Caco-2 (cell line): ENCODE results near the gene UGDH. TPM values are rescaled to one million over a fixed set of nuclear protein-coding genes. Genes with fewer than 3 reads are reported as not detected.

ENCODE experiments used
- Bru-seq: library from RNA; stranded (reverse); fragments of 400-500 nt; gene quantifications from one replicate; lab custom pipeline; 2021; lab: Mats Ljungman, UMichigan
- BruChase-seq, 2 experiments: library from RNA; stranded (reverse); fragments of 400-500 nt; gene quantifications; one replicate each; lab custom pipeline; 2021; lab: Mats Ljungman, UMichigan
- BruUV-seq: library from RNA; stranded (reverse); fragments of 400-500 nt; replicated peaks from 2 replicates; lab custom pipeline; 2021; lab: Mats Ljungman, UMichigan
- CTCF ChIA-PET: fragments of 300-600 bp; sonication (Branson Sonifier 250); formaldehyde crosslinking; loops from one replicate; lab custom pipeline; 2022; ENCODE audit warnings: antibody characterized with exemption; lab: Charles Lee
- POLR2A ChIA-PET: fragments of 300-600 bp; sonication (Branson Sonifier 250); formaldehyde crosslinking; loops from one replicate; lab custom pipeline; 2022; ENCODE audit warnings: antibody characterized with exemption; lab: Charles Lee
- DNase-seq, 2 experiments: peaks; one replicate each; pipeline versions ENCODE4 v3.0.0 to v3.0.0-alpha.2; 2020 to 2022
- H3K27me3 ChIP-seq: replicated peaks from 2 replicates; pipeline ENCODE4 v1.6.0; 2011; ENCODE audit warnings: low read length; ENCODE audit not compliant: control insufficient read depth, insufficient read depth
- H3K36me3 ChIP-seq: 2 replicates; pipeline ENCODE4 v1.5.1; 2011; ENCODE audit warnings: low read length; ENCODE audit not compliant: control insufficient read depth, insufficient read depth
- H3K4me1 ChIP-seq: fragments of 250-450 bp; sonication (Bioruptor Pico); 2 replicates; pipeline ENCODE4 v1.5.1; 2020; ENCODE audit warnings: mild to moderate bottlenecking
- H3K4me3 ChIP-seq: 2 replicates; pipeline ENCODE4 v1.5.1; 2011; ENCODE audit warnings: low read depth, mild to moderate bottlenecking, control low read depth, low read length
- H3K9me3 ChIP-seq: fragments of 250-450 bp; sonication (Bioruptor Pico); 2 replicates; pipeline ENCODE4 v1.5.1; 2020; ENCODE audit warnings: mild to moderate bottlenecking, moderate library complexity
- H3K27ac Mint-ChIP-seq: one replicate; pipeline ENCODE4 v1.8.0; 2022; ENCODE audit warnings: mixed read lengths; ENCODE audit not compliant: unreplicated experiment
- H3K27me3 Mint-ChIP-seq: one replicate; pipeline ENCODE4 v1.8.0; 2022; ENCODE audit warnings: mixed read lengths; ENCODE audit not compliant: insufficient read depth, unreplicated experiment
- H3K36me3 Mint-ChIP-seq: one replicate; pipeline ENCODE4 v1.8.0; 2022; ENCODE audit warnings: mild to moderate bottlenecking, mixed read lengths; ENCODE audit not compliant: insufficient read depth, unreplicated experiment
- H3K4me1 Mint-ChIP-seq: one replicate; pipeline ENCODE4 v1.8.0; 2022; ENCODE audit warnings: low read depth, mixed read lengths; ENCODE audit not compliant: unreplicated experiment
- H3K4me3 Mint-ChIP-seq: one replicate; pipeline ENCODE4 v1.8.0; 2022; ENCODE audit warnings: mild to moderate bottlenecking, moderate library complexity, mixed read lengths; ENCODE audit not compliant: unreplicated experiment
- H3K9me3 Mint-ChIP-seq: one replicate; pipeline ENCODE4 v1.8.0; 2022; ENCODE audit warnings: mixed read lengths; ENCODE audit not compliant: unreplicated experiment
- intact Hi-C: fragments of 100-400 bp; cut with micrococcal nuclease; formaldehyde crosslinking; loops from one replicate; pipeline ENCODE4 v1.10.0; 2022; ENCODE audit not compliant: unreplicated experiment
- long read RNA-seq: library from polyadenylated mRNA; stranded (forward); transcript quantifications from one replicate; pipeline ENCODE4 v2.0.0, GENCODE V29; 2022
- total RNA-seq: library from RNA; stranded (reverse); gene quantifications from 2 replicates; pipeline ENCODE4 v1.2.3, GENCODE V29; 2022
- TF ChIP-seq, protein P1 (sequence below), 2 experiments: fragments of 200-600 bp in 1 of 2; IDR thresholded peaks; 1 replicate in 1 of 2; 2 replicates in 1 of 2; pipeline versions ENCODE4 v1.5.1 to v1.8.0; 2011 to 2022; ENCODE audit warnings: antibody characterized with exemption in 1 of 2, control low read depth in 1 of 2, inconsistent platforms in 1 of 2, low read depth in 1 of 2, low read length in 1 of 2, mild to moderate bottlenecking in 1 of 2, moderate library complexity in 1 of 2; ENCODE audit not compliant: insufficient read depth in 1 of 2, severe bottlenecking in 1 of 2, unreplicated experiment in 1 of 2

UGDH gene
- total RNA-seq (139 and 140 TPM in 2 replicates), Bru-seq, nascent RNA (percentile 90 among the genes with signal in this experiment), BruChase-seq, experiment 1, labeled RNA remaining after a 2-hour chase (percentile 94 among the genes with signal in this experiment), BruChase-seq, experiment 2, labeled RNA remaining after a 6-hour chase (percentile 97 among the genes with signal in this experiment)
- long read RNA-seq, transcript UGDH-202 (11 exons, 2,826 nt), result minor isoform, 28 of 544 reads
- long read RNA-seq, transcript UGDH-206 (11 exons, 1,712 nt), result minor isoform, 13 of 544 reads
- long read RNA-seq, transcript UGDH-201 (12 exons, 3,216 nt), result major isoform, 447 of 544 reads
- long read RNA-seq, partial matches to known transcripts, result 10 of 544 reads
- long read RNA-seq, other reads (novel, unspliced or antisense), result 45 of 544 reads

DNA sequence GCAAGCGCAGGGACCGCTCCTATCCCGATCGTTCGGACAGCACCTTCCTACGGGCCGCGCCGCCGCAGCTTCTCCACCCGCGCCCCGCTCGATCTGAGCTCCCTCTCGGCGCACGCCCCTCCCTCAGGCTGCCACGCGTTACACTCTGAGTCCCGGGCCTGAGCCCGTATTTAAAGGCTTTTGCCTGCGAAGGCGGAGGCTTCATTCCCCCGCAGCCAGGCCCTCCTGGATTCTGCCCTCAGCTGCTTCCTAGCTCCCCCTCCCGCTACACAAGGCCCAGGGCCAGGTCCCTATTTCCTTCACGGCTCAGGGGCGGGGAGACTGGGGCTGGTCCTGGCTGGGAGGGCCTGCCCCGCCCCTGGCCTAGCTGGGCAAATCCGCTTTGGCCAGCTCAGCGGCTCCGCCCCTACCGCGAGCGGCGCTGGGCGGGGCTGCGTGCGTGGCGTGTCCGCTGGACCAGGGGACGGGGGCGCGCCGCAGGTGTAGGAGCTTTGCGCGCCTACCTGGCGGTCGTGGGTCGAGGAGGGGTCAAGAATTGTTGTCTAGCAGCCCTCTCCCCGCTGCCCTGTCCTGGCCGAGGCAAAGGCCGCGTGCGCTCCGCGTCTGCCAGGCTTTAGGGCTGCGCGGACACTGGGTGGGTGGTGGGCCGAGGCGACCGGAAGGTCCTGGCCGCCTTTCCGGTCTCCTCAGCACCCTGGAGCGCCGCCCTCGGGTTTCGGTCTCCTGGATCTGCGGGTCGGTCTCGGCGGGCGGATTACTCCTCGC, at the start of gene UGDH:
TSS of gene UGDH (minus strand) at position 144 of the 765 bp plus-strand sequence. CDS start 5,927 bp downstream, outside the sequence.
- intact Hi-C loops, result loop anchor here (1.0 to 5.0 kb wide), 8 partner anchors 12 to 175 kb away; no protein-coding TSS in a partner anchor
- Histone ChIP-seq H3K4me1 (no peaks in the 10 kb centered on the region; the same call in 1 of the 2 replicates), H3K27me3 (no peaks in the 10 kb centered on the region), H3K36me3 (no peaks in the 10 kb centered on the region; the same call in 1 of the 2 replicates), H3K9me3 (peaks cover 14% of the 10 kb centered on the region; the same call in 1 of the 2 replicates), H3K4me3 (peak within 1 kb of the TSS; percentile 76)
- H3K4me3 Mint-ChIP-seq, result peak within 1 kb of the TSS; percentile 98
- peak within 1 kb of the TSS; percentile 96 for H3K27ac Mint-ChIP-seq
- ChIA-PET POLR2A (interaction anchor here (0.5 to 1.4 kb wide), 23 partner anchors 13 to 529 kb away, joined by 3 to 48 read pairs (median 4); partner anchors contain the start of genes LIAS, N4BP2, RFC1 and RPL9), CTCF (interaction anchor here (0.5 to 1.7 kb wide), 7 partner anchors 31 to 625 kb away, joined by 3 to 10 read pairs (median 3); partner anchors contain the start of genes LIAS and RPL9)
- BruUV-seq, result no TSS peak
- DNase-seq, result peak; percentile 98 to 99
- H3K36me3 Mint-ChIP-seq, result peaks cover 64% of the 10 kb centered on the region
- TF ChIP-seq, protein P1, sequence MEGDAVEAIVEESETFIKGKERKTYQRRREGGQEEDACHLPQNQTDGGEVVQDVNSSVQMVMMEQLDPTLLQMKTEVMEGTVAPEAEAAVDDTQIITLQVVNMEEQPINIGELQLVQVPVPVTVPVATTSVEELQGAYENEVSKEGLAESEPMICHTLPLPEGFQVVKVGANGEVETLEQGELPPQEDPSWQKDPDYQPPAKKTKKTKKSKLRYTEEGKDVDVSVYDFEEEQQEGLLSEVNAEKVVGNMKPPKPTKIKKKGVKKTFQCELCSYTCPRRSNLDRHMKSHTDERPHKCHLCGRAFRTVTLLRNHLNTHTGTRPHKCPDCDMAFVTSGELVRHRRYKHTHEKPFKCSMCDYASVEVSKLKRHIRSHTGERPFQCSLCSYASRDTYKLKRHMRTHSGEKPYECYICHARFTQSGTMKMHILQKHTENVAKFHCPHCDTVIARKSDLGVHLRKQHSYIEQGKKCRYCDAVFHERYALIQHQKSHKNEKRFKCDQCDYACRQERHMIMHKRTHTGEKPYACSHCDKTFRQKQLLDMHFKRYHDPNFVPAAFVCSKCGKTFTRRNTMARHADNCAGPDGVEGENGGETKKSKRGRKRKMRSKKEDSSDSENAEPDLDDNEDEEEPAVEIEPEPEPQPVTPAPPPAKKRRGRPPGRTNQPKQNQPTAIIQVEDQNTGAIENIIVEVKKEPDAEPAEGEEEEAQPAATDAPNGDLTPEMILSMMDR (IDR thresholded peaks at IDR 0.05; ENCODE audit: insufficient read depth in 1 of 2, low read depth in 1 of 2, low read length in 1 of 2, severe bottlenecking in 1 of 2, unreplicated experiment in 1 of 2), result no peak
- no peaks in the 10 kb centered on the region for H3K4me1 Mint-ChIP-seq
- H3K9me3 Mint-ChIP-seq, result peaks cover 20% of the 10 kb centered on the region
- no peaks in the 10 kb centered on the region for H3K27me3 Mint-ChIP-seq

DNA sequence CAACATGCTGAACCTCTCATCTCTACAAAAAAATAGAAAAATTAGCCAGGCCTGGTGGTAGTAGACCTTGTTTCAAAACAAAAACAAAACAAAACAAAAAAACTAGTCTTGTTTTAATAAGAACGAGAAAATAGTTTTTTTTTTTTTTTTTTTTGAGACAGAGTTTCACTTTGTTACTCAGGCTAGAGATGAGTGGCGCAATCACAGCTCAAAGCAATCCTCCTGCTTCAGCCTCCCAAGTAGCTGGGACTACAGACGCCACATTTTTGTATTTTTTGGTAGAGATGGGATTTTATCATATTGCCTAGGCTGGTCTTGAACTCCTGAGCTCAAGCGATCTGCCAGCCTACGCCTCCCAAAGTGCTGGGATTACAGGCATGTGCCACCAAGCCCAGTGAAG, 47.7 kb upstream of the UGDH start:
- no TSS peak for BruUV-seq
- POLR2A ChIA-PET, result interaction anchor here (0.7 kb wide), 1 partner anchor 70 kb away, joined by 8 read pairs; no protein-coding TSS in a partner anchor

More for the DNA sequence above, 47.7 kb upstream of the UGDH start:
- H3K4me1 ChIP-seq, result 0 out of 2 replicates have a peak, but pooled peaks cover 3% of the 10 kb centered on the region
- H3K4me3 ChIP-seq, result no peak overlapping the region
- Mint-ChIP-seq H3K4me1 (peaks cover 7% of the 10 kb centered on the region), H3K36me3 (no peaks in the 10 kb centered on the region), H3K27ac (no peak overlapping the region), H3K27me3 (no peaks in the 10 kb centered on the region), H3K9me3 (no peaks in the 10 kb centered on the region), H3K4me3 (no peak overlapping the region)
- CTCF ChIA-PET, result interaction anchor here (0.7 kb wide), 1 partner anchor 57 kb away, joined by 6 read pairs; no protein-coding TSS in a partner anchor
- peaks cover 2% of the 10 kb centered on the region; the same call in 1 of the 2 replicates for H3K36me3 ChIP-seq
- intact Hi-C loops, result no loop called here
- DNase-seq, result no peak
- H3K27me3 ChIP-seq, result no peaks in the 10 kb centered on the region
- TF ChIP-seq, protein P1 (IDR thresholded peaks at IDR 0.05; ENCODE audit: insufficient read depth in 1 of 2, low read depth in 1 of 2, low read length in 1 of 2, severe bottlenecking in 1 of 2, unreplicated experiment in 1 of 2), result no peak
- no peaks in the 10 kb centered on the region for H3K9me3 ChIP-seq
